GM12878 (cell line): ENCODE measurements around the gene SESN1. TPM values are rescaled to one million over a fixed set of nuclear protein-coding genes. Genes with fewer than 3 reads are reported as not detected.

Experiments
- ATAC-seq: fragments of 200-7000 bp; cut with Tn5 transposase; 3 replicates; pipeline ENCODE4 v1.9.1; 2020; ENCODE audit warnings: mild to moderate bottlenecking, moderate library complexity
- BruUV-seq: library from RNA; stranded (reverse); fragments of 400-500 nt; replicated peaks from 2 replicates; lab custom pipeline; 2021; lab: Mats Ljungman, UMichigan
- CTCF ChIA-PET: fragments of 300-600 bp; sonication (Branson Sonifier 250); formaldehyde crosslinking; extraction: SDS; loops from one replicate; lab custom pipeline; 2021; ENCODE audit warnings: inconsistent platforms; lab: Yijun Ruan, JAX
- POLR2A ChIA-PET: fragments of 350-600 bp; formaldehyde crosslinking; extraction: SDS; loops from one replicate; lab custom pipeline; 2021; ENCODE audit warnings: inconsistent platforms; lab: Charles Lee
- RAD21 ChIA-PET: fragments of 300-600 bp; sonication (Branson Sonifier 250); formaldehyde crosslinking; loops from one replicate; lab custom pipeline; 2023; ENCODE audit warnings: antibody characterized with exemption; ENCODE audit not compliant: unreplicated experiment; lab: Charles Lee
- SMC1A ChIA-PET: fragments of 300-600 bp; sonication (Branson Sonifier 250); formaldehyde crosslinking; loops from one replicate; lab custom pipeline; 2023; ENCODE audit not compliant: unreplicated experiment, uncharacterized antibody; lab: Charles Lee
- DNase-seq: peaks from one replicate; pipeline ENCODE4 v3.0.0-alpha.2; 2011; ENCODE audit warnings: low read depth, low spot score
- FAIRE-seq: peaks from 3 replicates; lab custom pipeline; 2011; peaks lifted over from hg19 to GRCh38; lab: Jason Lieb, UNC
- H2AFZ ChIP-seq: 2 replicates; pipeline ENCODE4 v1.6.0; 2011; ENCODE audit warnings: low read depth, low read length, control low read depth; ENCODE audit not compliant: control insufficient read depth
- H3K27ac ChIP-seq: 2 replicates; pipeline ENCODE4 v1.5.1; 2011; ENCODE audit warnings: control low read depth; ENCODE audit not compliant: control insufficient read depth, insufficient read depth
- H3K27me3 ChIP-seq, 2 experiments: replicated peaks in 1 of 2; 2 replicates each; pipeline versions ENCODE4 v1.6.0 to v1.6.1; 2011; ENCODE audit warnings: low read length in 1 of 2; ENCODE audit not compliant: control insufficient read depth in 2 of 2, insufficient read depth in 2 of 2
- H3K36me3 ChIP-seq, 2 experiments: 2 replicates each; pipeline ENCODE4 v1.5.1; 2011; ENCODE audit warnings: low read length in 1 of 2; ENCODE audit not compliant: control insufficient read depth in 2 of 2, insufficient read depth in 2 of 2
- H3K4me1 ChIP-seq: 2 replicates; pipeline ENCODE4 v1.6.1; 2011; ENCODE audit warnings: mild to moderate bottlenecking, low read length, moderate library complexity, mixed read lengths; ENCODE audit not compliant: control insufficient read depth, insufficient read depth
- H3K4me2 ChIP-seq: 2 replicates; pipeline ENCODE4 v1.6.0; 2011; ENCODE audit warnings: control low read depth; ENCODE audit not compliant: control insufficient read depth, insufficient read depth
- H3K4me3 ChIP-seq: fragments of 200-600 bp; sonication (generic); 2 replicates; pipeline ENCODE4 v1.5.1; 2016
- H3K79me2 ChIP-seq: 2 replicates; pipeline ENCODE4 v1.6.0; 2011; ENCODE audit warnings: low read length; ENCODE audit not compliant: control insufficient read depth, insufficient read depth
- H3K9ac ChIP-seq: 2 replicates; pipeline ENCODE4 v1.8.0; 2011; ENCODE audit warnings: low read length, control low read depth, mixed read lengths; ENCODE audit not compliant: control insufficient read depth, insufficient read depth
- H3K9me3 ChIP-seq: replicated peaks from 3 replicates; pipeline ENCODE4 v1.5.1; 2011; ENCODE audit warnings: mild to moderate bottlenecking, low read length; ENCODE audit not compliant: control insufficient read depth, insufficient read depth
- H4K20me1 ChIP-seq: 2 replicates; pipeline ENCODE4 v1.6.0; 2011; ENCODE audit not compliant: control insufficient read depth, insufficient read depth
- EED ChIP-seq: sonication (generic); IDR thresholded peaks from 2 replicates; pipeline ENCODE4 v1.6.1; 2016; ENCODE audit warnings: antibody characterized with exemption, low read depth
- ZBTB4 ChIP-seq: fragments of 450-650 bp; formaldehyde crosslinking; IDR thresholded peaks from 2 replicates; pipeline ENCODE4 v1.4.0; 2022; ENCODE audit warnings: mild to moderate bottlenecking, moderate library complexity
- WGBS: methylation state at CpG from one replicate; pipeline ENCODE4 v1.1.6; 2016; ENCODE audit warnings: low lambda C conversion rate; ENCODE audit not compliant: insufficient replicate concordance, insufficient coverage; ENCODE audit errors: missing lambda C conversion rate; 5-methylcytosine and 5-hydroxymethylcytosine counted together
- in situ Hi-C: fragments of 300-500 bp; cut with MboI; formaldehyde crosslinking; loops from 9 replicates; pipeline ENCODE4 v1.14.3; 2018; ENCODE audit warnings: mixed read lengths
- intact Hi-C: fragments of 100-400 bp; cut with micrococcal nuclease; formaldehyde crosslinking; loops from one replicate; pipeline ENCODE4 v1.14.2; 2022; ENCODE audit not compliant: unreplicated experiment
- polyA plus RNA-seq, 11 experiments: library from polyadenylated mRNA; depleted of rRNA in 4 of 11; unstranded in 6 of 11; stranded (reverse) in 5 of 11; fragments of >200 nt; fragmentation: Nextera tagmentation in 4 of 11; fragmentation: Illumina TruSeq in 1 of 11; extraction: Ambion mirVana in 4 of 11; extraction: Trizol in 1 of 11; gene quantifications; 1 replicate in 1 of 11; 2 replicates in 10 of 11; pipeline versions ENCODE4 v1.2.1 to v1.2.3, GENCODE V29; 2011 to 2016; ENCODE audit warnings: inconsistent platforms in 2 of 11, missing spikeins in 2 of 11, low read depth in 1 of 11
- total RNA-seq, 4 experiments: library from RNA; depleted of rRNA in 3 of 4; stranded (reverse); fragments of >200 nt in 3 of 4; fragmentation: Illumina TruSeq in 1 of 4; extraction: Trizol in 1 of 4; gene quantifications; 2 replicates each; pipeline versions ENCODE4 v1.2.1 to v1.2.3, GENCODE V29; 2013 to 2021

Gene SESN1
- total and polyA plus RNA-seq, 10 of the 15 experiments (the other 5 are each of a cell fraction or from before 2014, with no cell fraction given): 1.3 to 13.0 (median 3.3) TPM

- Histone ChIP-seq H3K27ac (no peak overlapping the region), H3K4me2 (no peak overlapping the region), H3K4me3 (no peak overlapping the region), H3K9me3 (no peaks in the 10 kb centered on the region), H3K4me1 (no peaks in the 10 kb centered on the region), H3K36me3 (no peaks in the 10 kb centered on the region; a peak in 1 of 4 replicates), H3K79me2 (peaks cover 10% of the 10 kb centered on the region)
- FAIRE-seq: no peak
- no peak for ATAC-seq
- intact Hi-C loops: loop anchor here (5.0 kb wide), 1 partner anchor 360 kb away; the partner anchor contains the start of gene MICAL1
- CTCF ChIA-PET: interaction anchor here (1.8 kb wide), 1 partner anchor 18 kb away, joined by 5 read pairs; no protein-coding TSS in a partner anchor
- SMC1A ChIA-PET: interaction anchor here (0.5 kb wide), 1 partner anchor 16 kb away, joined by 3 read pairs; no protein-coding TSS in a partner anchor
- DNase-seq: no peak
- no TSS peak for BruUV-seq
- POLR2A ChIA-PET: no interaction called here
- TF ChIP-seq ZBTB4 (CRISPR knock-in tag): no peak
- no peak for TF ChIP-seq EED
- TF ChIP-seq, all 136 proteins: peak for 0
- in situ Hi-C loops: loop anchor here (5.0 kb wide), 1 partner anchor 285 kb away; the partner anchor contains the start of gene CD164
- Histone ChIP-seq H3K27me3 (no peaks in the 10 kb centered on the region), H3K9ac (no peak overlapping the region), H2AFZ (no peak overlapping the region), H4K20me1 (no peaks in the 10 kb centered on the region)
- RAD21 ChIA-PET: no interaction called here
- WGBS: 100% methylated on average over 1 of the region's 1 CpG
Measured at GRCh38 chr6:109097661-109098060, 3.0 kb upstream of the SESN1 start.
